NOMO-1 (cell line): ENCODE measurements around the gene PMCH.
"Not testable (repeated sequence)": the region's sequence is repeated elsewhere in the genome, so short reads cannot be mapped to it uniquely, and the experiment has no call there.

Experiments used
- DNase-seq, 2 experiments: peaks; one replicate each; lab custom pipeline; 2025; ENCODE audit not compliant: unreplicated experiment in 2 of 2; lab: John Stamatoyannopoulos, UW

Gene PMCH

GRCh38 chr12:102197789-102198188 is at the start of gene PMCH:
TSS of gene PMCH (minus strand) at chr12:102197833. CDS start at chr12:102197770, 63 bp downstream.
- no peak for DNase-seq

GRCh38 chr12:102240859-102241258 is 43.2 kb upstream of the PMCH start:
- not testable (repeated sequence) for DNase-seq

GRCh38 chr12:102234599-102234998 is 37.0 kb upstream of the PMCH start:
- no peak for DNase-seq

- DNase-seq = no peak
Observed at GRCh38 chr12:102232446-102232845, 34.8 kb upstream of the PMCH start.

GRCh38 chr12:102232036-102232435 is 34.4 kb upstream of the PMCH start:
- DNase-seq = no peak

GRCh38 chr12:102227954-102228353 is 30.3 kb upstream of the PMCH start:
- no peak for DNase-seq

GRCh38 chr12:102220736-102221135 is 23.1 kb upstream of the PMCH start:
- no peak for DNase-seq

GRCh38 chr12:102215992-102216691 is 18.5 kb upstream of the PMCH start:
- no peak for DNase-seq

GRCh38 chr12:102204025-102204424 is 6.4 kb upstream of the PMCH start:
- no peak for DNase-seq

GRCh38 chr12:102202556-102202955 is 4.9 kb upstream of the PMCH start:
- no peak for DNase-seq

GRCh38 chr12:102201436-102202061 is 3.9 kb upstream of the PMCH start:
- no peak for DNase-seq

GRCh38 chr12:102195826-102196225 is 1.8 kb downstream of the PMCH start:
- no peak for DNase-seq

- DNase-seq = peak; percentile 49 to 81
Observed at GRCh38 chr12:102182635-102183034, 15.0 kb downstream of the PMCH start.

GRCh38 chr12:102174761-102175160 is 22.9 kb downstream of the PMCH start:
- DNase-seq = no peak

GRCh38 chr12:102174117-102174516 is 23.5 kb downstream of the PMCH start:
- DNase-seq = no peak

- DNase-seq = no peak
Observed at GRCh38 chr12:102172436-102172835, 25.2 kb downstream of the PMCH start.

GRCh38 chr12:102171951-102172350 is 25.7 kb downstream of the PMCH start:
- DNase-seq = no peak

GRCh38 chr12:102169922-102170621 is 27.6 kb downstream of the PMCH start:
- peak in 1 of 2 experiments; percentile 17 for DNase-seq

GRCh38 chr12:102167821-102168604 is 29.6 kb downstream of the PMCH start:
- DNase-seq = peak in 1 of 2 experiments; percentile 48

- DNase-seq = no peak
Observed at GRCh38 chr12:102163383-102163782, 34.2 kb downstream of the PMCH start.

- DNase-seq = not testable (repeated sequence)
Observed at GRCh38 chr12:102155206-102155605, 42.4 kb downstream of the PMCH start.
